ENCODE data around the gene RFPL3.

DNA sequence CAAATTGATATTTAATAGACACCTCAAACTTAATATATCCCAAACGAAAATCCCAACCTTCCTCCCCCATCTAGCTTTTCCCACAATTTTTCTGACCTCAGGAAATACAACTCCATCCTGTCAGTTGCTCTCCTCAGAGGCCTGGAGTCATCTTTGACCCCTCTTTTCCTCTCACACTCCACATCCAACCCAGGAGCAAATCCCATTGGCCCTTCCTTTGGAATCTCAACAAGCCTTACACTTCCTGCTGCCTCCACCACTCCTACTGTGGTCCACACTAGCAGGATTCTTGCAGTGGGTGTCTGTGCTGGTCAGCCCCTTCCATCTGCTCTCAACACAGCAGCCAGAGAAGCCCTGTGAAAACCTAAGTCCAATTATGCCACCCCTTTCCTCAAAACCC, 39.3 kb upstream of the RFPL3 start:
- no peak for TF ChIP-seq FOXK2 (IDR thresholded peaks at IDR 0.05)
- TF ChIP-seq CTBP1 (IDR thresholded peaks at IDR 0.05; ENCODE audit: borderline replicate concordance) = no peak
- TF ChIP-seq, protein P1, sequence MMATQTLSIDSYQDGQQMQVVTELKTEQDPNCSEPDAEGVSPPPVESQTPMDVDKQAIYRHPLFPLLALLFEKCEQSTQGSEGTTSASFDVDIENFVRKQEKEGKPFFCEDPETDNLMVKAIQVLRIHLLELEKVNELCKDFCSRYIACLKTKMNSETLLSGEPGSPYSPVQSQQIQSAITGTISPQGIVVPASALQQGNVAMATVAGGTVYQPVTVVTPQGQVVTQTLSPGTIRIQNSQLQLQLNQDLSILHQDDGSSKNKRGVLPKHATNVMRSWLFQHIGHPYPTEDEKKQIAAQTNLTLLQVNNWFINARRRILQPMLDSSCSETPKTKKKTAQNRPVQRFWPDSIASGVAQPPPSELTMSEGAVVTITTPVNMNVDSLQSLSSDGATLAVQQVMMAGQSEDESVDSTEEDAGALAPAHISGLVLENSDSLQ (IDR thresholded peaks at IDR 0.05) = no peak
- no peak for TF ChIP-seq L3MBTL2 (conservative IDR thresholded peaks at IDR 0.05)
- no peak for TF ChIP-seq HDGF (IDR thresholded peaks at IDR 0.05; ENCODE audit: borderline replicate concordance)
- TF ChIP-seq SP1 (IDR thresholded peaks at IDR 0.05) = no peak
- TF ChIP-seq ELF4 (IDR thresholded peaks at IDR 0.05) = no peak
- TF ChIP-seq FOXM1 (IDR thresholded peaks at IDR 0.05; ENCODE audit: borderline replicate concordance) = no peak
- no peak for TF ChIP-seq NFRKB (IDR thresholded peaks at IDR 0.05)
- TF ChIP-seq TARDBP (IDR thresholded peaks at IDR 0.05) = no peak
- TF ChIP-seq ARNT (IDR thresholded peaks at IDR 0.05) = no peak
- TF ChIP-seq BHLHE40 (IDR thresholded peaks at IDR 0.05; ENCODE audit: borderline replicate concordance) = no peak
- TF ChIP-seq FOXA1 (IDR thresholded peaks at IDR 0.05) = no peak
- TF ChIP-seq LEF1 (IDR thresholded peaks at IDR 0.05; ENCODE audit: borderline replicate concordance) = no peak

Measured in HEK293T (cell line).